Brain microvascular endothelial cell (primary cell): ENCODE results near the gene PNPLA6.

Experiments
- DNase-seq: peaks from one replicate; pipeline ENCODE4 v3.0.0-alpha.2; 2020
- H3K27ac ChIP-seq: fragments of 250-450 bp; sonication (Bioruptor Pico); 2 replicates; pipeline ENCODE4 v1.5.1; 2020; ENCODE audit warnings: mild to moderate bottlenecking, moderate library complexity
- H3K27me3 ChIP-seq: fragments of 250-450 bp; sonication (Bioruptor Pico); replicated peaks from 2 replicates; pipeline ENCODE4 v1.5.1; 2020; ENCODE audit warnings: mild to moderate bottlenecking
- H3K36me3 ChIP-seq: fragments of 250-450 bp; sonication (Bioruptor Pico); replicated peaks from 2 replicates; pipeline ENCODE4 v1.5.1; 2020; ENCODE audit warnings: mild to moderate bottlenecking
- H3K4me3 ChIP-seq: 2 replicates; pipeline ENCODE4 v1.5.1; 2011; ENCODE audit warnings: low read depth, mild to moderate bottlenecking, control low read depth, low read length, moderate library complexity
- CTCF ChIP-seq: IDR thresholded peaks from 2 replicates; pipeline ENCODE4 v1.5.1; 2011; ENCODE audit warnings: low read depth, mild to moderate bottlenecking, moderate library complexity, low read length, control low read depth, inconsistent platforms; ENCODE audit errors: missing control alignments
- in situ Hi-C: cut with HindIII; loops from 2 replicates; pipeline ENCODE4 v1.10.0; 2017; ENCODE audit warnings: low sequenced_read_pairs, low pct_ligation_motif_present

PNPLA6 gene

GRCh38 chr19:7605490-7606222 lies 70.1 kb downstream of the PNPLA6 start:
- in situ Hi-C loops: no loop called here
- Histone ChIP-seq H3K27ac (no peak overlapping the region), H3K36me3 (no peaks in the 10 kb centered on the region), H3K4me3 (no peak overlapping the region), H3K27me3 (no peaks in the 10 kb centered on the region)
- TF ChIP-seq CTCF: no peak
- DNase-seq: no peak

- Histone ChIP-seq H3K27ac (no peak overlapping the region), H3K4me3 (no peak overlapping the region), H3K36me3 (no peaks in the 10 kb centered on the region), H3K27me3 (no peaks in the 10 kb centered on the region)
- TF ChIP-seq CTCF: no peak
- no peak for DNase-seq
- in situ Hi-C loops: no loop called here
Observed at GRCh38 chr19:7606289-7606688, 70.8 kb downstream of the PNPLA6 start.

GRCh38 chr19:7607212-7607873 lies 71.8 kb downstream of the PNPLA6 start:
- in situ Hi-C loops: no loop called here
- H3K27ac ChIP-seq: no peak overlapping the region
- H3K36me3 ChIP-seq: no peaks in the 10 kb centered on the region
- no peak for DNase-seq
- TF ChIP-seq CTCF: no peak
- no peak overlapping the region for H3K4me3 ChIP-seq
- H3K27me3 ChIP-seq: no peaks in the 10 kb centered on the region

- Histone ChIP-seq H3K27me3 (no peaks in the 10 kb centered on the region), H3K36me3 (no peaks in the 10 kb centered on the region), H3K4me3 (no peak overlapping the region), H3K27ac (no peak overlapping the region)
- in situ Hi-C loops: no loop called here
- DNase-seq: no peak
- TF ChIP-seq CTCF: no peak
Observed at GRCh38 chr19:7607874-7608560, 72.5 kb downstream of the PNPLA6 start.

- in situ Hi-C loops: no loop called here
- Histone ChIP-seq H3K27me3 (no peaks in the 10 kb centered on the region), H3K27ac (no peak overlapping the region), H3K4me3 (no peak overlapping the region), H3K36me3 (no peaks in the 10 kb centered on the region)
- no peak for DNase-seq
- no peak for TF ChIP-seq CTCF
Observed at GRCh38 chr19:7610491-7611240, 75.1 kb downstream of the PNPLA6 start.
